ENCODE data around the gene LPCAT1.
"Not testable (repeated sequence)": the region's sequence is repeated elsewhere in the genome, so short reads cannot be mapped to it uniquely, and the experiment has no call there.

The LPCAT1 gene

DNA sequence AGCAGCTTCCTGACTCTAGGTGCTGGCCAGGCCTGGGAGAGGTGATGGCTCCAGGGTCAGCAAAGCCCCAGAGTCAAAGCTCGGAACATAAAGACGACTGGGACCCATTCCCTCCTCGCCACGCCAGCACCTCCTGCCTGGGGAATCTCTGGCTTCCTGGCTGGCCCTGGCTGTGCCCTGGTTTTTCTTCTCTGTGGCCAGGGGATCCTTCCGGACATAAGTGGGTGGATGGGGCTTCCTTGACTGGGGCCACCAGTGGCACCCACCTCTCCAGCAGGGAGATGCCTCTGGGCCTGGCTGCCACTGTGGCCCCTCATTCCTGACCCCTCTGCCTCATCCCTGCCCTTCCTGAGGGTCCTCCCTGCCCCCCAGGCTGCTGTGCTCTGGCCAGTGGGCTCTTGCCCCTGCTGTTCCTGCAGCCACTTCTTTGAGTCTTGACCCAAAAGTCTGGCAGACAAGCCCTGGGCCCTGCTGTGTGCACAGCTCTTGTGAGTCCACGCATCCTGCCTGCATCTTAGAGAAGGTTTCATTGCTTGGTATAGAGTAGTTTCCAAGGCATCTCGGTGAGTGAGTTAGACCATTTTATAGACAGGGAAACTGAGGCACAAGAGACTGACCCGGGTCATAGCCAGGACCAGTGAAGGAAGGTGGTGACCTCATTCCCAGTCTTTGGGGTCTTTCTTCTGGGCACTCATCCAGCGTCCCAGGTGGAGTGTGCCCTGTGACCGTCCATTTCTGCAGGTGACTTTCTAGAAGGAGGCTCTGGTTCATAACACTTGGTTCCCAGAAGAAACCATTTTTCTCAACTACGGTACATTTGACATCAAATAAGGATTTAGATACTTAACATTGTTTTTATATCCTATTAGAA, 17.3 kb upstream of the LPCAT1 start:
- no peak for DNase-seq

DNA sequence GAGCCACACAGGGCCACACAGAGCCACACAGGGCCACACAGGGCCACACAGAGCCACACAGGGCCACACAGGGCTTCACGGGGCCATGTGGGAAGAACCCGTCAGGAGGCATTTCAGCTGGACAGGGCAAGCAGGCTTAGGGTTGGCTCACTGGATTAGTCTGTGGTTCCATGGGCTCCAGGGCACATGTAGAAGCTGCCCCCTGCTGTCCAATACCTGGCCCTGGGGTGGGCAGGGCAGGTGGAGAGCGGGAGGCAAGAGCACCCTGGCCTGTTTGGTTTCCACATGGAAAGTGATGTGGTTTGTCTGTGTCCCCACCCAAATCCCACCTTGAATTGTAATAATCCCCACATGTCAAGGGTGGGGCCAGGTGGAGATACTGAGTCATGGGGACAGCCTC, 16.4 kb upstream of the LPCAT1 start:
- DNase-seq, result no peak

DNA sequence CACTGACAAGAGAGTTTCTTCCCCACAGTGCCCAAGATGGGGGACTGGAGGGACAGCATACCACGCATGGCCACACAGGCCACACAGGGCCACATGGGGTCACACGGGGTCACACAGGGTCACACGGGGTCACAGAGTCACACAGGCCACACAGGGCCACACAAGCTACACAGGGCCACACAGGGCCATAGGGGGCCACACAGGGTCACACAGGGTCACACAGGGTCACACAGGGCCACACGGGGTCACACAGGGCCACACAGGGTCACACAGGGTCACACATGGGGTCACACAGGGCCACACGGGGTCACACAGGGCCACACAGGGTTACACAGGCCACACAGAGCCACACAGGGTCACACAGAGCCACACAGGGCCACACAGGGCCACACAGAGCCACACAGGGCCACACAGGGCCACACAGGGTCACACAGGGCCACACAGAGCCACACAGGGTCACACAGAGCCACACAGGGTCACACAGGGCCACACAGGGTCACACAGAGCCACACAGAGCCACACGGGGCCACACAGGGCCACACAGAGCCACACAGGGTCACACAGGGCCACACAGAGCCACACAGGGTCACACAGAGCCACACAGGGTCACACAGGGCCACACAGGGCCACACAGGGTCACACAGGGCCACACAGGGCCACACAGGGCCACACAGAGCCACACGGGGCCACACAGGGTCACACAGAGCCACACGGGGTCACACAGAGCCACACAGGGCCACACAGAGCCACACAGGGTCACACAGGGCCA, 15.8 kb upstream of the LPCAT1 start:
- not testable (repeated sequence) for DNase-seq

DNA sequence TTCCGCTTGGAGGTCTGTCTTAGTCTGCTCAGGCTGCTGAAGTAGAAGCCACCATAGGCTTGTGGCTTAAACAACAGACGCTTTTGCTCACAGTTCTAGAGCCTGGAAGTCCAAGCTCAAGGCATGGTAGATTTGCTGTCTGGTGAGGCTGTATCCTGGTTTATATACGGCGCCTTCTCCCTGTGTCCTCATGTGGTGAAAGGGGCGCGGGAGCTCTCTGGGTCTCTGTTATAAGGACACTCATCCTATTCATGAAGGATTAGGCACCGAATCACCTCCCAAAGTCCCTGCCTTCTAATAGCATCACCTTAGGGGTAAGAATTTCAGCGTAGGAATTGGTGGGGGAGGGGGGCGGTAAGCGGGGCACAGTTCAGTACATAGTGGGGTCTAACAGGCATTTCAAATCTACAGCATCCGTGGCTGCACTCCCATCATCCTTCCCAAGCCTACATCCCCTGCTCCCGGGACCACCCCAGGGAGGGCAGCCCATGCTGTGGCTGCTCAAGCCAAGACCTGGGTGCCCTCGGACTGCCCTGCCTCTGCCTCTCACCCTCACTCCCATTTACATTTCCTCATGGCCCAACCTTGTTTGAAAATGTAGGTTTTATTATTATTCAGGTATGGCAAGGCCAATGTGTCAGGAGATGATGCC, 15.1 kb upstream of the LPCAT1 start:
- no peak for DNase-seq

DNA sequence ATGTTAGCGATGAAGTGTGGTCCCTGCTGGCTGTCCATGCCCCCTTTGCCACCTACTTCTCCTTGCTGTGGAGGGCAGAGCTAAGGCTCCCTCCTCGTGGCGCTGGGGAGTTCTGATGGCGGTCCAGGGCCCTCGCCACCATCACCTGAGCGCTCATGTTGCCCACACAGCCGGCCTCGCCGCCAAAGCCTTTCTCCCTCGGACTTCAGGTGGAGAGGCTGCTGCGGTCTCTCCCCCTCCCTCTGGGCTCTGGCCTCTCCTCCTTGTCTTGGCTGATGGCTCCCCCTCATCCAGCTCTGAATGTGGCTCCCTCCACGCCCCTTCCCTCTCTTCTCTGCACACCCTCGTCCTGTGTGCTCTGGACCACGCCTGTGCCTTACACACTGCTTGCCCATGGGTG, 14.5 kb upstream of the LPCAT1 start:
- no peak for DNase-seq

DNA sequence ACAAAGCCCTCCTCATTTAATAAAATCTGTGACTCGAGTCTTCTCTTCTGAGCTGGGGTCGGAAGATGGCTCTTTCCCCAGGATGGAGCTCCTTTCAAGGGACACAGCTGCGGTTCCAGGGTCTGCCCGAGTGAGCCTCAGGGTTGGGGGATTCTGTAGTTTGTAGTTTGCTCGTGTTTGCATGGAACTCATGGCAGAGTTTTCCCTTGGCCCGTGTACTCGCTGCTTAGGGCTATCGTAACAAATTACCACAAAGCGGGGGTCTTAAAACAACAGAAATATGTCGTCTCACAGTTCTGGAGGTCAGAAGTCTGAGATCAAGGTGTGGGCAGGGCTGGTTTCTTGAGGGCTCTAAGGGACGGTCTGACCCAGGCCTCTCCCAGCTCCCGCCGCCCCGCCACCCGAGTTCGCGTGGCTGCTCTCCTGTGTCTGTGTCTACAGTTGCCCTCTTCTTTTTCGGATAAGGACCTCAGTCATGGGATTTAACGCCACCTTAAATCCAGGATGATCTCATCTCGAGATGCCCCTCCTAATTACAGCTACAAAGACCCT, 13.9 kb upstream of the LPCAT1 start:
- DNase-seq, result no peak

DNA sequence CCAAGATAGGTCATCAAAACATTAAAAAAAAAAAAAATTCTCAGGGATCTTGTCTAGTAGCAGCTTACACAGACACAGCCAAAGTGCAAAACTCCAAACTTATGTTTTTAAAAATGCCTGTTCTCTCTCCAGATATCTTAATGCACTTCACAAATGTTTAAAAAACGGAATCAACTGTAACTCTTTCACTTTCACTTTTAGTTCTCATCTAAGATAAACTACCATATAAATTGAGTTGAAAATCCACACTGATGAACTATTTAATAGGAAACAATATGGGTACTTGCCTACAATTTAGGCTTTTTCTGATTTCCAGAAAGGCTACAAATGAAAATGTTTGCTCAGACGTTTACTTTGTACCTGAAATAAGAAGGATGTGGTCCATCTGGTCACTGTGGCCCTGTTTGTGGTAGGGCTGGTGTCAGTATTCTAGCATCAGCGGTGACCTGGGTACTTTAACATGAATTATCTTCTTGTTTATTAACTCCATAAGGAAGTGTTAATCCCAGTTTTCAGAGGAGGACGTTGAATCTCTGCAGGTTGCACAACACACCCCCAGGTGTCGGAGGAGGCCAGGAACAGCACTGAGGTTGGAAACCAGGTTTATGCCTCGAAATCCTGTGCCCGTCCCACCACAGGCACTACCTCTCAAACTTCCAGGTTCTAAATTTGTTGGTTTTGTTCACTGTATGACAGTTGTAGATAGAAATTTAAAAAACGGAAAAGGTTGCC, 13.3 kb upstream of the LPCAT1 start:
- peak; percentile 26 for DNase-seq

DNA sequence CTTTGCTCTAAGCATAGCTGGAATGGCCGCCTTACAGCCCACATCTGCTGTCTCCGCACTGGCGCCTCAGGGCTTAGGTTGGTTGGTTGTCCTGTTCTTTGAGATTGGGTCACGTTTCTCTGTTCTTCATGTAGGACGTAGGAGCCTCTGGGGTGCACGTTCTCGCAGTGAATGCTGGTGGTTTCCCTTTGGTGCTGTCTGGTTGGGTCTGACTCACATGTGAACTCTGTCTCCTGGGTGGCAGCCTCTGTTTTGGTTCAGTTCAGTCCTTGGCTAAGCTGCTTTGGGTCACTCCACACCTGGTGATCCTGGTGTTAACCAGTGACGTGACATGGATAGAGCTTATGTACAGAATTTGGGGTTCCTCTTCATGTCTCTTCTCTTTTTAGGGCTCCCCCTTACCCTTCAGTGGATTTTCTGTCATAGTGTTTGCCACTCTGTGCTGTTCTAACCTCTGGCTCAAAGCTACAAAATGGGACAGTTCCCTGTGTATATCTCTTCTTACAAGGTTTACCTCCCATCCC, 12.6 kb upstream of the LPCAT1 start:
- DNase-seq, result no peak

DNA sequence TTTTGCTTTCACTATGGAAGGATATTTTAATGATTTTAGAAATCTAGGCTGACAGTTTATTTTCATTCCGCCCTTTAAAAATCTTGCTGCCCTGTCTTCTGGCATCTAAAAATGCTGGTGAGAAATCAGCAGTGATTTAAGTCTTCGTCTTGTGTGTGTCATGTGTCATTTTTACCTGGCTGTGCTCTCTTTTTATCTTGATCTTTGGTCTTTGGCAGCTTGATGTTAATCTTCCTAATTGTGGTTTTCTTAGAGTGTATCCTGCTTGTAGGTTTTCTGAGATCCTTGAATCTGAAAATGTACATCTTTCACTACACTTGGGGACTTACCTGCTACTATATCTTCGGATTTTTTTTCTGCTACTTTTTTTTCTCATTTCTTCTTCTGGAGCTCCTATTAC, 11.9 kb upstream of the LPCAT1 start:
- no peak for DNase-seq

DNA sequence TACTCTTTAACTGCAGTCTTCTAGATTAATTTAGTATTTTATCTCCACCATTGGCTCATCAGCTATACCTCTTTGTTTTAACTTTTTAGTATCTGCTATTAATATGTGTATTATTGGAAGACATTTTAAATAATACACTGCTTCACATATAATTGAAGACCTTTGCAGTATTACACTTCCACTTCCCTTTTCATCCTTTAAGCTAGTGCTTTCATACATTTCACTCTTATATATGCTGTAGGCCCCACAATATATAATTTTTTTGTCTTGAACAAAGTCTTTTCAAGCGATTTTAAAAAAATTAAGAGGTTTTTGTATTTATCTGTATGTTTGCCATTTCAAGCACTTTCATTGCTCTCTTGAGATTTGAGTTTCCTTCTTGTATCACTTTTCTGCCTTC, 8.6 kb upstream of the LPCAT1 start:
- DNase-seq, result peak; percentile 12

DNA sequence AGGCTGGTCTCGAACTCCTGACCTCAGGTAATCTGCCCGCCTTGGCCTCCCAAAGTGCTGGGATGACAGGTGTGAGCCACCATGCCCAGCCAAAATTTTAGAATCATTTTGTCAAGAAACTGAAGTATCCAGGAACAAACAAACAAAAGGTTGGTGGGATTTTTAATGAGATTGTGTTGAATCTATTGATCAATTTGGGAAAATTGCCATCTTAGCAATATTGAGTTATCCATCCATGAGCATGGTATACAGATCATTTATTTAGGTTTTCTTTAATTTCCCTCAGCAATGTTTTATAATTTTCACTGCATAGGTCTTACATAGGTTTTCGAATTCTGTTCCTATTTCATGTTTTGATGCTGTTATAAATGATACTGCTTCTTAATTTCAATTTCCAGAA, 5.7 kb upstream of the LPCAT1 start:
- no peak for DNase-seq

DNA sequence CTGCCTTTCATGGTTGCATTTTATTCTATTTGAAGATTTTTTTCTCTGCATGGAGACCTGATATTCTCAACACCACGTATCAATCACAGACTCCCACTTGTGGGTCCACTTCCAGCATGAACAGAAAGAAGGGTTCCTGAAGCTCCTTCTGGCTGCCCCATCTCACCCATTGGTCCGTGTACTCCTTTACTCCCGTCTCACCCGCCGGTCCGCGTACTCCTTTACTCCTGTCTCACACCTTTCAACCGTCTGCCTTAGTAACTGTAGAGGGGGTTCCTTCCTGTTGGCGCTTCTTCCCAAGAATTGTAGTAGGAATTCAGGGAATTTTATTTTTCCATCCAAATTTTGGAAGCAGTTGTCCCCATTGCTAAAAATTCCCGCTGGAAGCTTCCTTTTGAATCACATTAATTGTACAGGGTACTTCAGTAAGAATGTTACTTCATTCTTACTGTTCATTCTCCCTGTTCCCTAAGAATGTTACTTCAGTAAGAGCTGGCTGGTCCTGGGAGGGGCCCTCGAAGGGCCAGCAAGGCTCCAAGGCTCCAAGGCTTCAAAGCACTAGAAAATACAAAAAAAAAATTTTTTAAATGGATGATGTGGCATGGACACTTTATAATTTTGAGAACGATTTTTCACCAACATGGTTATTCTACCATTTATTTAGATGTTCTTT, 3.9 kb upstream of the LPCAT1 start:
- no peak for DNase-seq

DNA sequence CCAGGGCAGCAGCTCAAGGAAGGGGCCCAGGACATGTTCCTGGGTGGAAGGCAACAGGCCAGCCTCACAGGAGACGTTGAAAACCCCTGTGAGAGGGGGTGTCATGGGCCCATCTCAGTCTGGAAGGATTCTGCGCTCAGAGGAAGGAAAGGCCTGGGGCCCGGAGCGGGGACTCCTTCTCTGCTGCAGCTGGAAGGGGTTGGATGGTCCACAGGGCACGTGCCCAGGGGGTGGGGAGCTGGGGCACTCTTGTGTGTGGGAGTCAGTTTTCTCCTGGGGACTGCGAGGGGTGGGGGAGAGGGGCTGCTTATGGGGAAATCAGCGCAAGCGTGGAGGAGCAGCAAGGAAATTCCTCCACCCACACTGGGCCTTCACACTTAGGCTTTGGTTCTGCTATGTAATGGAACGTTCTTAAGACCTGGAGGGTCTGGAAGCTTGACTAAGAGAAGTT, 2.9 kb upstream of the LPCAT1 start:
- no peak for DNase-seq

DNA sequence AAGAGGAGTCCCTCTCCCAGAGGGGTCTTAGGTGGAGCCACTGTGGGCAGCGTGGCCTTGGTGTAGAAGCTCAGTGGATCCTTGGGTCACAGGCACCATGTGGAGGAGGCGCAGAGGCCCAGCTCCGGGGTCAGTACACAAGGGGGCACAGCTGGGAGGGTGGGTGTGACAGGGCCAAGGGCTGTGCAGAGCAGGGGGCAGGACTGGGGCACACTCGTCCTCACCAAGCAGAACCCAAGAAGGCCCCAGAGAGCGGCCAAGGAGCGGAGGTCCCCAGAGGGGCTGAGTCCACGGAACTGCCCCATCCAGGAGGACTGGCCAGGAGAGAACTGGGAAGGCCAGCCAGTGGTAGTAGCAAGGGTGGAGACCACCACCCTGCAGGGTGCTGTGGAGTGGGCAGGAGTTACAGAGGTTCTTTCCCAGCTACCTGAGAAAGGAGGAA, 2.5 kb upstream of the LPCAT1 start:
- DNase-seq, result no peak

DNA sequence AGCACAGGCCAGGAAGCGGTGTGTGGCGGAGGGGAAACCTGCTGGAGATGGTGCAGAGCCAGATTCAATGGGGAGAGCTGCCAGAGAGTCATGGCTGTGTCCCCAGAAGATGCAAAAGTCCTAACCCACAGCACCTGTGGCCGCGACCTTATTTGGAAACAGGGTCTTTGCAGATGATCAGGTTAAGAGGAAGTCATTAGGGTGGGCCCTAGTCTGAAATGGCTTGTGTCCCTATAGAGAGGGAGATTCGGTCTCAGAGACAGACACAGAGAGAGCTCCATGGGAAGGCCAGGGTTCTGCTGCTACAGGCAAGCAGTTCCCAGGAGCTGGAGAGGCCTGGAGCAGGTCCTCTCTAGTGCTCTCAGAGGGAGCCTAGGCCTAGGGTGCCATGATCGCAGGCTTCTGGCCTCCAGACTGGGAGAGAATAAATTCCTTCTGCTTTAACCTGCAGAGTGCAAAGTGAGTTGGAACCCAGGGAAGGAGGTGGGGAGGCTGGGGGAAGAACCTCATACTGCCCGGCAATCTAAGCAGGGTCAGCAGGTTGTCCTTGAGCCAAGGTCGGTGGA, 1.9 kb upstream of the LPCAT1 start:
- DNase-seq, result no peak

DNA sequence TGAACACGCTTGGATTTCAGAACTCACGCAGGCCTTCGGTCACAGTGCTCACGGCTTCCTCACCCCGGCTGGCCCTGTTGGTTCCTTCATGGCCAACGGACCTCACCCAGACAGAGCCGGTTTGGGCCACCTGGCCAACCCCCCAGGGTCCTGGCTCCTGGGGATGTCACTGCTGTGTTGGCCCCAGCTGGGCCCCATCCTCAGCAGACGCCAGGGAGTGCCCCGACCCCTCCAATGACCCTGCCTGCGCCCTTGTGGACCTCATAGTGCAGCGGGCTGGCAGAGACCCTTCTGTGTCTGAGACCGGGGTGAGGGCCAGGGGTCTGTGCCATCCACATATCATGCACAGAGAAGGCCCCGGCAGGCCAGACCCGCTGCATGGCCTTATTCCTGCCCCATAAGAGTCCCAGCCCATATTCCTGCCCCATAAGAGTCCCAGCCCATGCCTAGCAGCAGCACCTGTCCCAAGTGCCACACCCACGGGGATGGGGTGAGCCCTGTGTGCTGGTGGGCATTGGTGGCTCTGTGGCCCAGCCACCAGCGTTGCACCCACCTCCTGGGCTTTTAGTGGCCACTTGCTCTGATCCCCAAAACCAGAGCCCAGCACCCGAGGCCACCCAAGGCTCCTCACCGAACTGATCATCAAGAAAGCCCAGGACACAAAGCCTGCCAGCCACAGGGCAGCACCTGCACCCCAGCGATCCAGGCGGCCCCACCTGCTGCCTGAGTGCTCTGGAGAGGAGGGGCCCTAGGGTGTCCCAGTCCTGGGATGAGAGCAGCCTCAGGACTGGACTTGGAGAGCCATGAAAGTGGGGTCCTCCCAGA, 1.3 kb upstream of the LPCAT1 start:
- DNase-seq, result no peak

DNA sequence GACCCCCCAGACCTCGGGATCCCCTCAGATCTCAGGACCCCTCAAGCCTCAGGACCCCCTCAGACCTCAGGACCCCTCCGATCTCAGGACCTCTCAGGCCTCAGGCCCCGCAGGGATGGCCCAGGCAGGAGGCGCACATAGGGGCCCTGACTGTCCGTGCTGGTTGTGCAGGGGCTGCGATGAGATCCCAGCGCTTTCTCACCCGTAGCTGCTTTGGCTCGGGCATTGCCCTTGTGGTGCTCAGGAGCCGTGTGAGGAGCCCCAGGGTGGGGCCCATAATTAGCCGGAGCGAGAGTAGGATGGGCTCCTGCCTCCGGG, 680 bp upstream of the LPCAT1 start:
- DNase-seq, result no peak

DNA sequence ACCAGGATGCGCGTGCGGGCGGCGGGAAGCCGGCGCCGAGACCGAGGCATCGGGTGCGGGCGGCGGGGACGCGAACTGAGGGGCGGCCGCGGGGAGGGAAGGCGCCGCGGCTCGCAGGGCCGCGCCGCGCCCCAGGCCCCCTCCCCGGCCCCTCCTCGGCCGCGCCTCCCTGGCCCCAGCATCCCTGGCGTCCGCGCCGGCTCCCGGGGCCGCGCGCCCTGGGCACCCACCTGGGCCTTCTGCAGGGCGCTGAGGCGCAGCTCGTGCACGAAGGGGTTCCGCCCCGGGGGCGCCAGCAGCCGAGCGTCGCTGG, 324 bp downstream of the LPCAT1 start:
- DNase-seq, result no peak

DNA sequence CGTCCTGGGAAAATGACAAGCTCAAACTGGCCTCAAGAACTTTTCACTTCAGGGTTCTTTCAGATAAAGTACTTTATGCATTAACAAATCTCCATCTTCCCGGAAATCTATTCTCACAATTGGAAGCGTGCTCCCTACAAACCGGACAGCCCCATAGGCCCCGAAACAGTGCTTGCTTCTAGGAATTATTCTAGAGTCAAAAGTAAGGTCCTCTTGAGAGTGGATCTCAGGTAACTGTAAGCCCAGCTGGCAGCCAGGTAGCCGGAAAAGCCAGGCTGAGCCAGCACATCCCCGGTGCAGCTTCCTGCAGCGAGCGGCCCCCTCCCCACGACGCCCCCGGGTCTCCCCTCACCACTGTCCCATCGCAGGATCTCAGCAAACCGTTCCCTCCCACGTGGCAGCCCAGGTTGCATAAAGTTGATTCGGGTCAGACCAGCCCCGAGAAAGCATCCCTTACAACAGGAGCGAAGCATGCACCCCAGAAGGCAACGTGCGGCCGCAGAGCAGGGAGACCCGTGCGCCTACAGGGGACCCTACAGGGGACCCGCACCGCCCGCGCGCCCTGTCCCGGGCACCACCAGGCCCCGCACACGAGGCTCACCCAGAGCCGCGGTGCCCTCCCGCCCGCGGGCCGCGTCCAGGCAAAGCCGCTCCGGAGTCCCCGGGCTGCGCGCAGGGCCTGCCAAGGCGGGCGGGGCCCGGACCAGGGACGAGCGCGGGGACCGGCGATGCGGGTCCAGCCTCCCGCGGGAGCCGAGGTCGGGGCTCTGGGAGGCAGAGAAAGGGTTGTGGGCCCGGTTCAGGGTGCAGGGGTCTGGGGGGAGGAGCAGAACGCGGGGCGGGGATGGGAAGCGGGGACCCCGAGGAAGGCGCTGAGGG, 920 bp downstream of the LPCAT1 start:
- DNase-seq, result no peak

All from MV-4-11 (cell line).